HCT116 (cell line): ENCODE results near the gene CTXN2. TPM values are rescaled to one million over a fixed set of nuclear protein-coding genes. Genes with fewer than 3 reads are reported as not detected.

Experiments
- ATAC-seq: fragments of 200-7000 bp; cut with Tn5 transposase; 2 replicates; pipeline ENCODE4 v1.9.1; 2020; ENCODE audit warnings: mild to moderate bottlenecking, moderate library complexity
- BruUV-seq: library from RNA; stranded (reverse); fragments of 400-500 nt; replicated peaks from 2 replicates; lab custom pipeline; 2021; lab: Mats Ljungman, UMichigan
- CTCF ChIA-PET: fragments of 300-600 bp; sonication (Branson Sonifier 250); formaldehyde crosslinking; loops from one replicate; lab custom pipeline; 2021; ENCODE audit warnings: antibody characterized with exemption; lab: Charles Lee
- POLR2A ChIA-PET: fragments of 300-600, 350-600 bp; sonication (Branson Sonifier 250); formaldehyde crosslinking; loops from one replicate; lab custom pipeline; 2021; ENCODE audit warnings: antibody characterized with exemption; lab: Charles Lee
- RAD21 ChIA-PET, 2 experiments: fragments of 300-600 bp; sonication (Branson Sonifier 250); formaldehyde crosslinking; loops; one replicate each; lab custom pipeline; 2023; ENCODE audit warnings: low total read pairs in 2 of 2; ENCODE audit not compliant: uncharacterized antibody in 2 of 2, unreplicated experiment in 2 of 2, low non-redundant PET in 1 of 2; lab: Charles Lee
- DNase-seq: peaks from one replicate; pipeline ENCODE4 v3.0.0-alpha.2; 2010; ENCODE audit warnings: low read depth, low spot score
- H2AFZ ChIP-seq: fragments of 200-600 bp; shearing (Covaris generic), sonication (generic); 2 replicates; pipeline ENCODE4 v1.6.1; 2017; ENCODE audit warnings: low read depth, mixed run types, mixed read lengths, antibody characterized with exemption, low read length; ENCODE audit not compliant: poor library complexity, severe bottlenecking
- H3K27ac ChIP-seq: 2 replicates; pipeline ENCODE4 v1.5.1; 2012; ENCODE audit warnings: low read depth, low read length
- H3K27me3 ChIP-seq: fragments of 200-600 bp; sonication (generic); 2 replicates; pipeline ENCODE4 v1.6.1; 2016; ENCODE audit warnings: mixed run types, low read length, mixed read lengths; ENCODE audit not compliant: insufficient read depth
- H3K36me3 ChIP-seq, 2 experiments: fragments of 200-500 bp in 1 of 2; fragments of 200-600 bp in 1 of 2; sonication (Bioruptor generic) in 1 of 2; sonication (generic) in 1 of 2; 2 replicates each; pipeline versions ENCODE4 v1.5.1 to v1.6.1; 2014 to 2016; ENCODE audit warnings: low read length in 2 of 2, inconsistent platforms in 1 of 2, mixed read lengths in 1 of 2, mixed run types in 1 of 2; ENCODE audit not compliant: insufficient read depth in 2 of 2, control insufficient read depth in 1 of 2
- H3K4me1 ChIP-seq, 2 experiments: fragments of 200-600 bp in 1 of 2; sonication (generic) in 1 of 2; 2 replicates each; pipeline versions ENCODE4 v1.5.1 to v1.6.1; 2012 to 2017; ENCODE audit warnings: low read length in 2 of 2, inconsistent platforms in 1 of 2, mild to moderate bottlenecking in 1 of 2, mixed read lengths in 1 of 2, mixed run types in 1 of 2, moderate library complexity in 1 of 2; ENCODE audit not compliant: insufficient read depth in 2 of 2, control insufficient read depth in 1 of 2
- H3K4me2 ChIP-seq: fragments of 200-600 bp; sonication (generic); 2 replicates; pipeline ENCODE4 v1.6.1; 2017; ENCODE audit warnings: mixed run types, low read length, mixed read lengths
- H3K4me3 ChIP-seq, 2 experiments: fragments of 200-600 bp in 1 of 2; sonication (generic) in 1 of 2; replicated peaks in 1 of 2; 2 replicates each; pipeline ENCODE4 v1.5.1; 2011 to 2016; ENCODE audit warnings: low read length in 2 of 2, control low read depth in 1 of 2, low read depth in 1 of 2, mild to moderate bottlenecking in 1 of 2, mixed read lengths in 1 of 2, mixed run types in 1 of 2
- H3K79me2 ChIP-seq: fragments of 200-600 bp; sonication (generic); 2 replicates; pipeline ENCODE4 v1.6.1; 2017; ENCODE audit warnings: mild to moderate bottlenecking, mixed run types, low read length, moderate library complexity, mixed read lengths; ENCODE audit not compliant: insufficient read depth
- H3K9ac ChIP-seq: fragments of 200-600 bp; sonication (generic); 2 replicates; pipeline ENCODE4 v1.6.1; 2016; ENCODE audit warnings: low read length, mixed read lengths
- H3K9me2 ChIP-seq: fragments of 200-600 bp; sonication (generic), shearing (Covaris generic); 2 replicates; pipeline ENCODE4 v1.6.1; 2017; ENCODE audit warnings: mixed run types, mild to moderate bottlenecking, moderate library complexity; ENCODE audit not compliant: insufficient read depth
- H3K9me3 ChIP-seq, 2 experiments: fragments of 200-500 bp in 1 of 2; fragments of 200-600 bp in 1 of 2; sonication (Bioruptor generic) in 1 of 2; sonication (generic) in 1 of 2; 2 replicates each; pipeline ENCODE4 v1.6.1; 2014 to 2017; ENCODE audit warnings: low read length in 2 of 2, mixed read lengths in 2 of 2, inconsistent platforms in 1 of 2, low read depth in 1 of 2, mild to moderate bottlenecking in 1 of 2, mixed run types in 1 of 2, moderate library complexity in 1 of 2; ENCODE audit not compliant: control insufficient read depth in 1 of 2, insufficient read depth in 1 of 2
- H4K20me1 ChIP-seq: fragments of 200-600 bp; sonication (generic), shearing (Covaris generic); 2 replicates; pipeline ENCODE4 v1.6.1; 2017; ENCODE audit warnings: mixed run types, mild to moderate bottlenecking, moderate library complexity; ENCODE audit not compliant: insufficient read depth
- CBX3 ChIP-seq: IDR thresholded peaks from 2 replicates; pipeline ENCODE4 v1.6.1; 2012; ENCODE audit warnings: low read depth
- CEBPB ChIP-seq: IDR thresholded peaks from 2 replicates; pipeline ENCODE4 v1.6.1; 2012; ENCODE audit warnings: low read depth
- EGR1 ChIP-seq: IDR thresholded peaks from 2 replicates; pipeline ENCODE4 v1.6.1; 2012; ENCODE audit warnings: low read depth
- EZH2 ChIP-seq: fragments of 200-600 bp; sonication (generic); IDR thresholded peaks from 2 replicates; pipeline ENCODE4 v1.6.1; 2017; ENCODE audit warnings: antibody characterized with exemption, mixed run types
- FOSL1 ChIP-seq: IDR thresholded peaks from 2 replicates; pipeline ENCODE4 v1.6.1; 2012; ENCODE audit warnings: low read depth
- JUND ChIP-seq: IDR thresholded peaks from 2 replicates; pipeline ENCODE4 v1.6.1; 2012
- POLR2AphosphoS5 ChIP-seq: IDR thresholded peaks from 2 replicates; pipeline ENCODE4 v1.6.1; 2011; ENCODE audit warnings: mild to moderate bottlenecking, low read depth, low read length, moderate library complexity
- RAD21 ChIP-seq: IDR thresholded peaks from 2 replicates; pipeline ENCODE4 v1.6.1; 2012; ENCODE audit warnings: low read depth, mild to moderate bottlenecking
- SIN3A ChIP-seq: IDR thresholded peaks from 2 replicates; pipeline ENCODE4 v1.6.1; 2012; ENCODE audit warnings: low read depth
- SP1 ChIP-seq: IDR thresholded peaks from 2 replicates; pipeline ENCODE4 v1.6.1; 2012; ENCODE audit warnings: low read depth
- SRF ChIP-seq: IDR thresholded peaks from 2 replicates; pipeline ENCODE4 v1.6.1; 2012; ENCODE audit warnings: low read depth
- TCF7L2 ChIP-seq: IDR thresholded peaks from 2 replicates; pipeline ENCODE4 v1.7.0; 2011; ENCODE audit warnings: borderline replicate concordance, inconsistent platforms; ENCODE audit not compliant: insufficient read depth, insufficient read length; ENCODE audit errors: extremely low read depth
- YY1 ChIP-seq: IDR thresholded peaks from 2 replicates; pipeline ENCODE4 v1.6.1; 2011; ENCODE audit warnings: low read length, low read depth, moderate library complexity, mild to moderate bottlenecking; ENCODE audit not compliant: insufficient replicate concordance; ENCODE audit errors: extremely low read depth
- ZFX ChIP-seq: fragments of 450-650 bp; IDR thresholded peaks from 2 replicates; pipeline ENCODE4 v1.6.1; 2017
- ZNF274 ChIP-seq: fragments of 200-500 bp; sonication (Bioruptor generic); IDR thresholded peaks from 2 replicates; pipeline ENCODE4 v1.6.1; 2014; ENCODE audit warnings: mild to moderate bottlenecking, low read depth, low read length, inconsistent platforms
- intact Hi-C: fragments of 100-400 bp; cut with micrococcal nuclease; formaldehyde crosslinking; loops from 2 replicates; pipeline ENCODE4 v1.10.0; 2022
- total RNA-seq: library from RNA; stranded (reverse); gene quantifications from one replicate; pipeline ENCODE4 v1.2.1, GENCODE V29; 2021; ENCODE audit not compliant: unreplicated experiment
- TF ChIP-seq, protein P1 (sequence below), 3 experiments: fragments of 200-600 bp in 1 of 3; sonication (generic) in 1 of 3; IDR thresholded peaks in 2 of 3; conservative IDR thresholded peaks in 1 of 3; 2 replicates each; pipeline ENCODE4 v1.5.1; 2012 to 2017; ENCODE audit warnings: low read depth in 2 of 3, low read length in 2 of 3, antibody characterized with exemption in 1 of 3, borderline replicate concordance in 1 of 3, control low read depth in 1 of 3, mild to moderate bottlenecking in 1 of 3, mixed read lengths in 1 of 3, mixed run types in 1 of 3, moderate library complexity in 1 of 3; ENCODE audit not compliant: insufficient read depth in 1 of 3
- TF ChIP-seq, protein P2 (sequence below): IDR thresholded peaks from 2 replicates; pipeline ENCODE4 v1.6.1; 2012
- TF ChIP-seq, protein P3 (sequence below): IDR thresholded peaks from 2 replicates; pipeline ENCODE4 v1.6.1; 2012; ENCODE audit warnings: low read depth
- TF ChIP-seq, protein P4 (sequence below): IDR thresholded peaks from 2 replicates; pipeline ENCODE4 v1.6.1; 2011; ENCODE audit warnings: mild to moderate bottlenecking, low read length, moderate library complexity; ENCODE audit not compliant: insufficient replicate concordance; ENCODE audit errors: extremely low read depth
- TF ChIP-seq, protein P5 (sequence below): IDR thresholded peaks from 2 replicates; pipeline ENCODE4 v1.6.1; 2012

Gene CTXN2
- total RNA-seq, 1 experiment from 2014 or later: not detected

DNA sequence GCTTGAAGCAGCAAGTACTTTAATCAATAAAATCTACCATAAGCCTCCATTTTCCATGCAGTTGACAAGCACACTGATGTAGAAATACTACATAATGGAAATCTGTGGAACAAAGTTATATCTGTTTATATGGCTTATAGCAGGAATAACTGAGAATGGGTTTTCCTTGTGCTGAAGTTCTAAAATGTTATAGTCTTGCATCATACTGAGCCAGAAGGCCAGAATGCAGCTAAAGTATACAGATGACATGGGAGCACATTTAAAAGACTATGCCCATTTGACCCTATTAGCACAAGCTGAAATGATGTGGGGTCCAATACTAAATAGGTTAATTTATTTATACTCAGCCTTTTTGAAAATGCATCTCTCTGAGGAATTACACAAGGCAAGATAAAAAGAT lies 45.5 kb upstream of the CTXN2 start:
- Histone ChIP-seq H3K36me3 (no peaks in the 10 kb centered on the region), H3K79me2 (no peaks in the 10 kb centered on the region), H3K27me3 (peaks cover 4% of the 10 kb centered on the region; the same call in 1 of the 2 replicates), H3K4me3 (no peak overlapping the region), H4K20me1 (no peaks in the 10 kb centered on the region), H3K9me3 (no peaks in the 10 kb centered on the region), H2AFZ (no peak overlapping the region), H3K9me2 (no peaks in the 10 kb centered on the region), H3K4me2 (no peak overlapping the region), H3K4me1 (no peaks in the 10 kb centered on the region), H3K27ac (no peak overlapping the region), H3K9ac (no peak overlapping the region)
- TF ChIP-seq CBX3 (no peak), EZH2 (no peak), EGR1 (no peak), SRF (no peak), RAD21 (no peak), CEBPB (no peak), SP1 (no peak), ZFX (no peak), TCF7L2 (no peak), SIN3A (no peak), YY1 (no peak), FOSL1 (no peak), ZNF274 (no peak), JUND (no peak), POLR2AphosphoS5 (no peak)
- TF ChIP-seq, protein P1, sequence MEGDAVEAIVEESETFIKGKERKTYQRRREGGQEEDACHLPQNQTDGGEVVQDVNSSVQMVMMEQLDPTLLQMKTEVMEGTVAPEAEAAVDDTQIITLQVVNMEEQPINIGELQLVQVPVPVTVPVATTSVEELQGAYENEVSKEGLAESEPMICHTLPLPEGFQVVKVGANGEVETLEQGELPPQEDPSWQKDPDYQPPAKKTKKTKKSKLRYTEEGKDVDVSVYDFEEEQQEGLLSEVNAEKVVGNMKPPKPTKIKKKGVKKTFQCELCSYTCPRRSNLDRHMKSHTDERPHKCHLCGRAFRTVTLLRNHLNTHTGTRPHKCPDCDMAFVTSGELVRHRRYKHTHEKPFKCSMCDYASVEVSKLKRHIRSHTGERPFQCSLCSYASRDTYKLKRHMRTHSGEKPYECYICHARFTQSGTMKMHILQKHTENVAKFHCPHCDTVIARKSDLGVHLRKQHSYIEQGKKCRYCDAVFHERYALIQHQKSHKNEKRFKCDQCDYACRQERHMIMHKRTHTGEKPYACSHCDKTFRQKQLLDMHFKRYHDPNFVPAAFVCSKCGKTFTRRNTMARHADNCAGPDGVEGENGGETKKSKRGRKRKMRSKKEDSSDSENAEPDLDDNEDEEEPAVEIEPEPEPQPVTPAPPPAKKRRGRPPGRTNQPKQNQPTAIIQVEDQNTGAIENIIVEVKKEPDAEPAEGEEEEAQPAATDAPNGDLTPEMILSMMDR (IDR thresholded peaks at IDR 0.05 in 2 of 3, conservative IDR thresholded peaks at IDR 0.05 in 1 of 3; ENCODE audit: borderline replicate concordance in 1 of 3, insufficient read depth in 1 of 3, low read depth in 2 of 3, low read length in 2 of 3): no peak
- TF ChIP-seq, protein P2, sequence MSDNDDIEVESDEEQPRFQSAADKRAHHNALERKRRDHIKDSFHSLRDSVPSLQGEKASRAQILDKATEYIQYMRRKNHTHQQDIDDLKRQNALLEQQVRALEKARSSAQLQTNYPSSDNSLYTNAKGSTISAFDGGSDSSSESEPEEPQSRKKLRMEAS: no peak
- TF ChIP-seq, protein P3, sequence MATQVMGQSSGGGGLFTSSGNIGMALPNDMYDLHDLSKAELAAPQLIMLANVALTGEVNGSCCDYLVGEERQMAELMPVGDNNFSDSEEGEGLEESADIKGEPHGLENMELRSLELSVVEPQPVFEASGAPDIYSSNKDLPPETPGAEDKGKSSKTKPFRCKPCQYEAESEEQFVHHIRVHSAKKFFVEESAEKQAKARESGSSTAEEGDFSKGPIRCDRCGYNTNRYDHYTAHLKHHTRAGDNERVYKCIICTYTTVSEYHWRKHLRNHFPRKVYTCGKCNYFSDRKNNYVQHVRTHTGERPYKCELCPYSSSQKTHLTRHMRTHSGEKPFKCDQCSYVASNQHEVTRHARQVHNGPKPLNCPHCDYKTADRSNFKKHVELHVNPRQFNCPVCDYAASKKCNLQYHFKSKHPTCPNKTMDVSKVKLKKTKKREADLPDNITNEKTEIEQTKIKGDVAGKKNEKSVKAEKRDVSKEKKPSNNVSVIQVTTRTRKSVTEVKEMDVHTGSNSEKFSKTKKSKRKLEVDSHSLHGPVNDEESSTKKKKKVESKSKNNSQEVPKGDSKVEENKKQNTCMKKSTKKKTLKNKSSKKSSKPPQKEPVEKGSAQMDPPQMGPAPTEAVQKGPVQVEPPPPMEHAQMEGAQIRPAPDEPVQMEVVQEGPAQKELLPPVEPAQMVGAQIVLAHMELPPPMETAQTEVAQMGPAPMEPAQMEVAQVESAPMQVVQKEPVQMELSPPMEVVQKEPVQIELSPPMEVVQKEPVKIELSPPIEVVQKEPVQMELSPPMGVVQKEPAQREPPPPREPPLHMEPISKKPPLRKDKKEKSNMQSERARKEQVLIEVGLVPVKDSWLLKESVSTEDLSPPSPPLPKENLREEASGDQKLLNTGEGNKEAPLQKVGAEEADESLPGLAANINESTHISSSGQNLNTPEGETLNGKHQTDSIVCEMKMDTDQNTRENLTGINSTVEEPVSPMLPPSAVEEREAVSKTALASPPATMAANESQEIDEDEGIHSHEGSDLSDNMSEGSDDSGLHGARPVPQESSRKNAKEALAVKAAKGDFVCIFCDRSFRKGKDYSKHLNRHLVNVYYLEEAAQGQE: no peak
- TF ChIP-seq, protein P4, sequence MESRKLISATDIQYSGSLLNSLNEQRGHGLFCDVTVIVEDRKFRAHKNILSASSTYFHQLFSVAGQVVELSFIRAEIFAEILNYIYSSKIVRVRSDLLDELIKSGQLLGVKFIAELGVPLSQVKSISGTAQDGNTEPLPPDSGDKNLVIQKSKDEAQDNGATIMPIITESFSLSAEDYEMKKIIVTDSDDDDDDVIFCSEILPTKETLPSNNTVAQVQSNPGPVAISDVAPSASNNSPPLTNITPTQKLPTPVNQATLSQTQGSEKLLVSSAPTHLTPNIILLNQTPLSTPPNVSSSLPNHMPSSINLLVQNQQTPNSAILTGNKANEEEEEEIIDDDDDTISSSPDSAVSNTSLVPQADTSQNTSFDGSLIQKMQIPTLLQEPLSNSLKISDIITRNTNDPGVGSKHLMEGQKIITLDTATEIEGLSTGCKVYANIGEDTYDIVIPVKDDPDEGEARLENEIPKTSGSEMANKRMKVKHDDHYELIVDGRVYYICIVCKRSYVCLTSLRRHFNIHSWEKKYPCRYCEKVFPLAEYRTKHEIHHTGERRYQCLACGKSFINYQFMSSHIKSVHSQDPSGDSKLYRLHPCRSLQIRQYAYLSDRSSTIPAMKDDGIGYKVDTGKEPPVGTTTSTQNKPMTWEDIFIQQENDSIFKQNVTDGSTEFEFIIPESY: no peak
- TF ChIP-seq, protein P5, sequence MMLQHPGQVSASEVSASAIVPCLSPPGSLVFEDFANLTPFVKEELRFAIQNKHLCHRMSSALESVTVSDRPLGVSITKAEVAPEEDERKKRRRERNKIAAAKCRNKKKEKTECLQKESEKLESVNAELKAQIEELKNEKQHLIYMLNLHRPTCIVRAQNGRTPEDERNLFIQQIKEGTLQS: no peak
- intact Hi-C loops: no loop called here
- no TSS peak for BruUV-seq
- ChIA-PET CTCF (no interaction called here), POLR2A (no interaction called here), RAD21 (no interaction called here)
- DNase-seq (no peak), ATAC-seq (no peak)
